K562 (cell line): ENCODE measurements around the gene SULT6B1. TPM values are rescaled to one million over a fixed set of nuclear protein-coding genes. Genes with fewer than 3 reads are reported as not detected.

ENCODE experiments used
- ADNP ChIP-seq: fragments of 200-800 bp; sonication (Bioruptor generic); IDR thresholded peaks from 2 replicates; pipeline ENCODE4 v1.6.1; 2016; ENCODE audit warnings: missing genetic modification characterization, missing compliant biosample characterization
- ETV1 ChIP-seq: fragments of 450-650 bp; conservative IDR thresholded peaks from 2 replicates; pipeline ENCODE4 v1.6.1; 2016; ENCODE audit warnings: missing genetic modification characterization, control low read depth, low read depth, missing compliant biosample characterization
- EZH2 ChIP-seq: IDR thresholded peaks from 2 replicates; pipeline ENCODE4 v1.6.1; 2012; ENCODE audit warnings: low read depth, mild to moderate bottlenecking, inconsistent platforms, low read length, borderline replicate concordance
- FOXJ2 ChIP-seq: fragments of 200-800 bp; sonication (Bioruptor generic); IDR thresholded peaks from 2 replicates; pipeline ENCODE4 v1.6.1; 2016; ENCODE audit warnings: missing genetic modification characterization, missing compliant biosample characterization
- GTF2E2 ChIP-seq: fragments of 200-800 bp; sonication (Bioruptor generic); IDR thresholded peaks from 2 replicates; pipeline ENCODE4 v1.6.1; 2016; ENCODE audit warnings: missing genetic modification characterization, missing compliant biosample characterization
- HDAC3 ChIP-seq: fragments of 450-650 bp; IDR thresholded peaks from 2 replicates; pipeline ENCODE4 v1.6.1; 2018; ENCODE audit warnings: borderline replicate concordance, mild to moderate bottlenecking, moderate library complexity; ENCODE audit not compliant: partially characterized antibody
- IRF2 ChIP-seq: sonication (generic); formaldehyde crosslinking; IDR thresholded peaks from 2 replicates; pipeline ENCODE4 v1.8.1; 2022; ENCODE audit warnings: mild to moderate bottlenecking, missing genetic modification reagents
- POLR2AphosphoS5 ChIP-seq: IDR thresholded peaks from 2 replicates; pipeline ENCODE4 v1.6.1; 2011; ENCODE audit warnings: mild to moderate bottlenecking, low read depth, low read length, moderate library complexity; ENCODE audit not compliant: control insufficient read depth, insufficient read depth
- SOX6 ChIP-seq: fragments of 450-650 bp; IDR thresholded peaks from 2 replicates; pipeline ENCODE4 v1.6.1; 2014; ENCODE audit warnings: mild to moderate bottlenecking
- SRSF3 ChIP-seq: fragments of 200-400 bp; formaldehyde crosslinking; IDR thresholded peaks from 2 replicates; pipeline ENCODE4 v1.6.1; 2016; ENCODE audit warnings: mild to moderate bottlenecking, low read length, moderate library complexity; ENCODE audit not compliant: insufficient read depth
- TOE1 ChIP-seq, 2 experiments: fragments of 450-650 bp in 1 of 2; sonication (generic) in 1 of 2; formaldehyde crosslinking in 1 of 2; IDR thresholded peaks; 2 replicates each; pipeline versions ENCODE4 v1.7.1 to v1.8.0; 2016 to 2022; ENCODE audit warnings: borderline replicate concordance in 2 of 2, mild to moderate bottlenecking in 2 of 2, antibody characterized with exemption in 1 of 2, inconsistent platforms in 1 of 2, low read depth in 1 of 2, missing genetic modification reagents in 1 of 2, moderate library complexity in 1 of 2
- ZNF282 ChIP-seq: sonication (generic); formaldehyde crosslinking; IDR thresholded peaks from 2 replicates; pipeline ENCODE4 v1.8.1; 2023; ENCODE audit warnings: missing genetic modification reagents
- polyA plus RNA-seq, 8 experiments: library from polyadenylated mRNA; depleted of rRNA in 4 of 8; stranded (reverse) in 5 of 8; unstranded in 3 of 8; fragments of >200 nt; fragmentation: Nextera tagmentation in 2 of 8; fragmentation: Illumina TruSeq in 1 of 8; extraction: Ambion mirVana in 2 of 8; extraction: Trizol in 1 of 8; gene quantifications; 2 replicates each; pipeline versions ENCODE4 v1.2.1 to v1.2.3, GENCODE V29; 2011 to 2014; ENCODE audit warnings: inconsistent platforms in 1 of 8, missing spikeins in 1 of 8
- total RNA-seq, 7 experiments: library from RNA; depleted of rRNA in 6 of 7; stranded (reverse); fragments of >200 nt in 6 of 7; fragmentation: Illumina TruSeq in 2 of 7; extraction: Trizol in 2 of 7; gene quantifications; 2 replicates each; pipeline versions ENCODE4 v1.2.1 to v1.2.3, GENCODE V29; 2011 to 2021; ENCODE audit warnings: low replicate concordance in 1 of 7
- TF ChIP-seq, protein P1 (sequence below): fragments of 250-450 bp; sonication (Bioruptor Pico); IDR thresholded peaks from 2 replicates; pipeline ENCODE4 v1.4.0; 2020; ENCODE audit warnings: mild to moderate bottlenecking, moderate library complexity
- TF ChIP-seq, protein P2 (sequence below), 2 experiments: fragments of 450-650 bp; IDR thresholded peaks; 2 replicates each; pipeline ENCODE4 v1.6.1; 2018; ENCODE audit warnings: mild to moderate bottlenecking in 2 of 2, low read depth in 1 of 2; ENCODE audit not compliant: partially characterized antibody in 2 of 2
- TF ChIP-seq, protein P3 (sequence below): fragments of 450-650 bp; IDR thresholded peaks from 2 replicates; pipeline ENCODE4 v1.6.1; 2017; ENCODE audit warnings: antibody characterized with exemption, mild to moderate bottlenecking

SULT6B1 gene
- total and polyA plus RNA-seq, 9 of the 15 experiments (the other 6 are each of a cell fraction or from before 2014, with no cell fraction given): not detected

DNA sequence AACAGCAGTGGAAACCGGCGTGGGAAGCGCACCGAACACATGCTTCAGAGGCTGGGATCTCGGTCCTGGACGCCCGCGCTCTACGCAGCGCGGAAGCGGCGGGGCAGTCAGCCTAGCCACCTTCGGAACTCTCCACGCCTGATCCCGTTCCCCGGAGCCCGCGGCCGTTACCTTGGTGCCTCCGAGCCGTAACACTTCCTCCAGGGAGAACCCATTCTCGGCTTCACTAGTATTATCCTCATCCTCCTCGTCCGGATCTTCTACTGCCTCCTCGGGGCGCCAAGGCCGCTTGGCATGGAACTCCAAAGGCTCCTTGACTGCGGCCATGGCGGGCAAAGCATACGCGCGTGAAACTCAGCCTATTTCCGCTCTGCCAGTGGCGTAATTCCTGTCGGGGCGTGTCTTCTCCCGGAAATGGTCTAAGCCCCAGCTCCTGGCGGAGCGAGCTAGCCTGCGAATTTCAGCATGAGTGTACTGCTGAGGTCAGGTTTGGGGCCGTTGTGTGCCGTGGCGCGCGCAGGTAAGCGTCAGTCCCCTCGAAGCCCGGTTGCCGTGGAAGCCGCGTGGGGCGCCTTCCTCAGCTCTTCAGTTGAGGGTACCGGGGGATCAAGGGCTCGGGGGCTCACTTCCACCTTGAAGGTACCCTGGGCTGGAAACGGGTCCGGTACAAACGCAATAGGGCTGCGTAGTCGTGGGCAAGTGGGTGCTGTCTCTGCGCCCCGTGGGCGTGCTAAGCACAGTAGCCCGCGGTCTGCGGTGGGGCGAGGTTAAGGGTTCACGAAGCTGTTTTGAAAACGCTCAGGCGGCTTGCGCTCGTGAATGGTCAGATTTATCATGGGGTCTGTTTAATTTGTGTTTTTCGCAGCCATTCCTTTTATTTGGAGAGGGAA is 43.0 kb upstream of the SULT6B1 start, which contains the start of the genes CEBPZ and NDUFAF7 (continued):
- TF ChIP-seq HDAC3 (no peak), SRSF3 (0 out of 2 replicates have a peak, but pooled peaks have one; percentile 54), IRF2 (CRISPR knock-in tag) (no peak), SOX6 (peak; percentile 31; the same call in 1 of the 2 replicates), ADNP (tag) (no peak), ZNF282 (CRISPR knock-in tag) (no peak), GTF2E2 (tag) (peak; percentile 87; the same call in 1 of the 2 replicates), ETV1 (tag) (peak; percentile 79), TOE1 (IDR thresholded peaks at IDR 0.05; ENCODE audit: borderline replicate concordance) (no peak), TOE1 (CRISPR knock-in tag; IDR thresholded peaks at IDR 0.05; ENCODE audit: borderline replicate concordance, low read depth) (no peak), FOXJ2 (tag) (no peak), EZH2 (no peak), POLR2AphosphoS5 (peak; percentile 94)
- TF ChIP-seq, protein P1, sequence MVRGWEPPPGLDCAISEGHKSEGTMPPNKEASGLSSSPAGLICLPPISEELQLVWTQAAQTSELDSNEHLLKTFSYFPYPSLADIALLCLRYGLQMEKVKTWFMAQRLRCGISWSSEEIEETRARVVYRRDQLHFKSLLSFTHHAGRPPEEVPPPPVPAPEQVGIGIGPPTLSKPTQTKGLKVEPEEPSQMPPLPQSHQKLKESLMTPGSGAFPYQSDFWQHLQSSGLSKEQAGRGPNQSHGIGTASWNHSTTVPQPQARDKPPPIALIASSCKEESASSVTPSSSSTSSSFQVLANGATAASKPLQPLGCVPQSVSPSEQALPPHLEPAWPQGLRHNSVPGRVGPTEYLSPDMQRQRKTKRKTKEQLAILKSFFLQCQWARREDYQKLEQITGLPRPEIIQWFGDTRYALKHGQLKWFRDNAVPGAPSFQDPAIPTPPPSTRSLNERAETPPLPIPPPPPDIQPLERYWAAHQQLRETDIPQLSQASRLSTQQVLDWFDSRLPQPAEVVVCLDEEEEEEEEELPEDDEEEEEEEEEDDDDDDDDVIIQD (CRISPR knock-in tag): no peak
- TF ChIP-seq, protein P2, sequence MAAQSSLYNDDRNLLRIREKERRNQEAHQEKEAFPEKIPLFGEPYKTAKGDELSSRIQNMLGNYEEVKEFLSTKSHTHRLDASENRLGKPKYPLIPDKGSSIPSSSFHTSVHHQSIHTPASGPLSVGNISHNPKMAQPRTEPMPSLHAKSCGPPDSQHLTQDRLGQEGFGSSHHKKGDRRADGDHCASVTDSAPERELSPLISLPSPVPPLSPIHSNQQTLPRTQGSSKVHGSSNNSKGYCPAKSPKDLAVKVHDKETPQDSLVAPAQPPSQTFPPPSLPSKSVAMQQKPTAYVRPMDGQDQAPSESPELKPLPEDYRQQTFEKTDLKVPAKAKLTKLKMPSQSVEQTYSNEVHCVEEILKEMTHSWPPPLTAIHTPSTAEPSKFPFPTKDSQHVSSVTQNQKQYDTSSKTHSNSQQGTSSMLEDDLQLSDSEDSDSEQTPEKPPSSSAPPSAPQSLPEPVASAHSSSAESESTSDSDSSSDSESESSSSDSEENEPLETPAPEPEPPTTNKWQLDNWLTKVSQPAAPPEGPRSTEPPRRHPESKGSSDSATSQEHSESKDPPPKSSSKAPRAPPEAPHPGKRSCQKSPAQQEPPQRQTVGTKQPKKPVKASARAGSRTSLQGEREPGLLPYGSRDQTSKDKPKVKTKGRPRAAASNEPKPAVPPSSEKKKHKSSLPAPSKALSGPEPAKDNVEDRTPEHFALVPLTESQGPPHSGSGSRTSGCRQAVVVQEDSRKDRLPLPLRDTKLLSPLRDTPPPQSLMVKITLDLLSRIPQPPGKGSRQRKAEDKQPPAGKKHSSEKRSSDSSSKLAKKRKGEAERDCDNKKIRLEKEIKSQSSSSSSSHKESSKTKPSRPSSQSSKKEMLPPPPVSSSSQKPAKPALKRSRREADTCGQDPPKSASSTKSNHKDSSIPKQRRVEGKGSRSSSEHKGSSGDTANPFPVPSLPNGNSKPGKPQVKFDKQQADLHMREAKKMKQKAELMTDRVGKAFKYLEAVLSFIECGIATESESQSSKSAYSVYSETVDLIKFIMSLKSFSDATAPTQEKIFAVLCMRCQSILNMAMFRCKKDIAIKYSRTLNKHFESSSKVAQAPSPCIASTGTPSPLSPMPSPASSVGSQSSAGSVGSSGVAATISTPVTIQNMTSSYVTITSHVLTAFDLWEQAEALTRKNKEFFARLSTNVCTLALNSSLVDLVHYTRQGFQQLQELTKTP (IDR thresholded peaks at IDR 0.05; ENCODE audit: low read depth in 1 of 2, partially characterized antibody in 2 of 2): no peak
- TF ChIP-seq, protein P3, sequence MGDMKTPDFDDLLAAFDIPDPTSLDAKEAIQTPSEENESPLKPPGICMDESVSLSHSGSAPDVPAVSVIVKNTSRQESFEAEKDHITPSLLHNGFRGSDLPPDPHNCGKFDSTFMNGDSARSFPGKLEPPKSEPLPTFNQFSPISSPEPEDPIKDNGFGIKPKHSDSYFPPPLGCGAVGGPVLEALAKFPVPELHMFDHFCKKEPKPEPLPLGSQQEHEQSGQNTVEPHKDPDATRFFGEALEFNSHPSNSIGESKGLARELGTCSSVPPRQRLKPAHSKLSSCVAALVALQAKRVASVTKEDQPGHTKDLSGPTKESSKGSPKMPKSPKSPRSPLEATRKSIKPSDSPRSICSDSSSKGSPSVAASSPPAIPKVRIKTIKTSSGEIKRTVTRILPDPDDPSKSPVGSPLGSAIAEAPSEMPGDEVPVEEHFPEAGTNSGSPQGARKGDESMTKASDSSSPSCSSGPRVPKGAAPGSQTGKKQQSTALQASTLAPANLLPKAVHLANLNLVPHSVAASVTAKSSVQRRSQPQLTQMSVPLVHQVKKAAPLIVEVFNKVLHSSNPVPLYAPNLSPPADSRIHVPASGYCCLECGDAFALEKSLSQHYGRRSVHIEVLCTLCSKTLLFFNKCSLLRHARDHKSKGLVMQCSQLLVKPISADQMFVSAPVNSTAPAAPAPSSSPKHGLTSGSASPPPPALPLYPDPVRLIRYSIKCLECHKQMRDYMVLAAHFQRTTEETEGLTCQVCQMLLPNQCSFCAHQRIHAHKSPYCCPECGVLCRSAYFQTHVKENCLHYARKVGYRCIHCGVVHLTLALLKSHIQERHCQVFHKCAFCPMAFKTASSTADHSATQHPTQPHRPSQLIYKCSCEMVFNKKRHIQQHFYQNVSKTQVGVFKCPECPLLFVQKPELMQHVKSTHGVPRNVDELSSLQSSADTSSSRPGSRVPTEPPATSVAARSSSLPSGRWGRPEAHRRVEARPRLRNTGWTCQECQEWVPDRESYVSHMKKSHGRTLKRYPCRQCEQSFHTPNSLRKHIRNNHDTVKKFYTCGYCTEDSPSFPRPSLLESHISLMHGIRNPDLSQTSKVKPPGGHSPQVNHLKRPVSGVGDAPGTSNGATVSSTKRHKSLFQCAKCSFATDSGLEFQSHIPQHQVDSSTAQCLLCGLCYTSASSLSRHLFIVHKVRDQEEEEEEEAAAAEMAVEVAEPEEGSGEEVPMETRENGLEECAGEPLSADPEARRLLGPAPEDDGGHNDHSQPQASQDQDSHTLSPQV: no peak
